Epithelial cell of esophagus (primary cell): Measurements from ENCODE around the gene PAXX.

Source experiments
- DNase-seq: peaks from one replicate; pipeline ENCODE4 v3.0.0; 2010; ENCODE audit warnings: low read depth
- H3K4me3 ChIP-seq: 2 replicates; pipeline ENCODE4 v1.5.1; 2011; ENCODE audit warnings: mild to moderate bottlenecking, low read length, control low read depth
- CTCF ChIP-seq: IDR thresholded peaks from 2 replicates; pipeline ENCODE4 v1.5.1; 2011; ENCODE audit warnings: low read depth, mild to moderate bottlenecking, low read length, control low read depth, inconsistent platforms; ENCODE audit not compliant: insufficient read depth; ENCODE audit errors: missing control alignments

Gene PAXX

DNA sequence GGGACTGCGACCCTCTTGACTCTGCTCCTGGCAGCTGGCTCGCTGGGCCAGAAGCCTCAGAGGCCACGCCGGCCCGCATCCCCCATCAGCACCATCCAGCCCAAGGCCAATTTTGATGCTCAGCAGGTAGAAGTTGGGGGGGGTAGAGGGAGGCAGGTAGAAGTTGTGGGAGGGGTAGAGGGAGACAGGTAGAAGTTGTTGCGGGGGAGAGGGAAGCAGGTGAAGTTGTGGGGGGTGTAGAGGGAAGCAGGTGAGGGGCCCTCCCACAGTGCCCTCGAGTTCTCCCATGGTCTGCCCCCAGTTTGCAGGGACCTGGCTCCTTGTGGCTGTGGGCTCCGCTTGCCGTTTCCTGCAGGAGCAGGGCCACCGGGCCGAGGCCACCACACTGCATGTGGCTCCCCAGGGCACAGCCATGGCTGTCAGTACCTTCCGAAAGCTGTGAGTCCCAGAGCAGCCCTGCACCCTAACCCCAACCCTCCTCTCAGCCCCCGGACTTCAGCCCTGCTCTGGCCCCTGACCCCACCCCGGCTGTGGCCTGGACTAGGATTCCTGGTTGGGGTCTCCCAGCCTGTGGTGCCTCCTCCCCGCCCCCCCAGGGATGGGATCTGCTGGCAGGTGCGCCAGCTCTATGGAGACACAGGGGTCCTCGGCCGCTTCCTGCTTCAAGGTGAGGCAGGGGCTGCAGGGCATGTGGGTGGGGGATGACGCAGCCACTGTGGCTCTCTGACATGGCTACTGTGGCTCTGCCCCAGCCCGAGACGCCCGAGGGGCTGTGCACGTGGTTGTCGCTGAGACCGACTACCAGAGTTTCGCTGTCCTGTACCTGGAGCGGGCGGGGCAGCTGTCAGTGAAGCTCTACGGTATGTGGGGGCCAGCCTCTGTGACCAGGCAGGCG, 46.6 kb upstream of the PAXX start:
- no peak for TF ChIP-seq CTCF
- H3K4me3 ChIP-seq = no peak overlapping the region

GRCh38 chr9:136946228-136947027, 45.8 kb upstream of the PAXX start:
- no peak for TF ChIP-seq CTCF
- no peak for DNase-seq
- H3K4me3 ChIP-seq = no peak overlapping the region

More for the DNA sequence above, 46.6 kb upstream of the PAXX start:
- no peak for DNase-seq

DNA sequence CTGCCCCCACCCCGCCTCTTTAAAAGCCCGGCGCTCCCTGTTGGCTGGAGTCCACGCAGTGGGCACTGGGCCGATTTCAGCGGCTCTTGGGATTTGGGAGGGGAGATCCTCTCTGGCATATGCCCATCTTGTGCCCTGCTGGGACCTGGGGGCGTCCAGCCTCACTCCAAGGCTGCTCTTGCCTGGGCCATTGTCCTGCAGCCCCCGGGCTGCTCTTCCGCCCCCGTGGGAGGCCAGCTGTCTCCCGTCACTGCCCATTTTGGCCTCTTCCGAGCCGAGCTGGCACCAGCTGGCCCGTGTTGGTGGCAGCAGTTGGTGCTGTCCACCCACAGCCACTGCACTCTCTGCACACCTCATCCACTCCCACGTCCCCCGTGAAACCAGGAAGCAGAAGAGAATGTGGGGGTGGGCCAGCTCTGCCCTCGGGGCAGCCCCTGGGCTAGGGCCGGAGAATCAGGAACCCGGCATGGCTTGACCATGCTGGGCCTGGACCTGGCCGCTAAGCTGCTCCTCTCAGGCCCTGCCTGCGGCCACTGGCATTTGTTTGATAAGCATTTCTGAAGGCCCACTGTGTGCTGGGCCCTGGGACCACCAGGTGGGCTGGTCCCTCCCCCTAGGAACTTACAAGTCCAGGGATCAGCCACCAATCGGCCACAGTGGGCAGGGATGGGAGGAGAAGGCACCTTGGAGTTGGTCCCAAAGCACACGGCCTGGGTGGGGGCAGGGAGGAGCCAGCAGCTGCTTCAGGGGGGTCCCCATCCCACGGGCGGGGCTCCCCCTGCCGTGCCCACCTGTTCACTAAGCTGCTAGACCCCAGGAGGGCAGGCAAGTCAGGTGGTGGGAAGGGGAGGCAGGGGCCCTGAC, 45.0 kb upstream of the PAXX start:
- no peak for TF ChIP-seq CTCF
- no peak for DNase-seq
- no peak overlapping the region for H3K4me3 ChIP-seq

DNA sequence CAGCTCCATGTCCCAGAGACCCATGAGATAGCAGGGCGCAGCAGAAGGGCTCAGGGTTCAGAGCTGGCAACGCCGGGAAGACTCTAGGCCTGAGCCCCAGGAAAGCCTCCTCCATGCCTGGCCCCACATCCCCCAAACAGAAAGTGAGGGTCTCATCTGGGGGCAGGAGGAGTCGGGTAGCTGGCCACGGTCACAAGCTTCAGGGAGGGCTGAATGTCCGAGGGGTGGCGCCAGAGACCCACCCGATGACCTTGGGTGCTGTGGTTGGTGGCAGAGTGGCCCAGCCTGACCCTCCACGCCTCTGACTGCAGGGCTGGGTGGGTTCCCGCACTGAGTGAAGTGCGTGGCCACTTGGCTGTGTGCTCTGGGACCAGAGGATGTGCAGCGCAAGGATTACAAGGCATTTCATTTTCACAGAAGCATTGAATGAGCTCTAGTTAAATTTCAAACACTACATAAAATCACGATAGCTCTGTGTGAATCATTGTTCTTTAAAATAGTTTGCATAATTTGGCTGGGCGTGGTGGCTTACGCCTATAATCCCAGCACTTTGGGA, 44.2 kb upstream of the PAXX start:
- TF ChIP-seq CTCF = peak; percentile 33
- peak; percentile 51 for DNase-seq
- H3K4me3 ChIP-seq = no peak overlapping the region

GRCh38 chr9:136949239-136949816, 42.9 kb upstream of the PAXX start:
- no peak for TF ChIP-seq CTCF
- peak overlapping the region; percentile 70 for H3K4me3 ChIP-seq
- no peak for DNase-seq

GRCh38 chr9:136949817-136950655, 42.2 kb upstream of the PAXX start:
- H3K4me3 ChIP-seq = peak overlapping the region; percentile 70
- TF ChIP-seq CTCF = peak; percentile 9
- peak; percentile 93 for DNase-seq
